ENCODE measurements around the gene SLC35F3. TPM values are rescaled to one million over a fixed set of nuclear protein-coding genes. Genes with fewer than 3 reads are reported as not detected.

SLC35F3 gene
- total RNA-seq, 2 experiments from 2014 or later = 0.08 TPM; not detected in 1

- POLR2A ChIA-PET = interaction anchor here (2.6 kb wide), 1 partner anchor 58 kb away, joined by 15 read pairs; the partner anchor contains the start of gene COA6
- H3K27ac ChIP-seq (ENCODE audit: low read depth in 1 of 2, low read length in 2 of 2) = peak overlapping the region in 1 of 2 donors; percentile 93
- peaks cover 60% of the 10 kb centered on the region for H3K4me1 ChIP-seq (ENCODE audit: insufficient read depth, low read length)
- no peaks in the 10 kb centered on the region for H3K9me3 Mint-ChIP-seq
- DNase-seq = peak in 8 of 14 experiments; percentile 30 to 85 (median 42)
- ATAC-seq (ENCODE audit: poor library complexity) = peak; percentile 89
- no peaks in the 10 kb centered on the region for H3K27me3 ChIP-seq (ENCODE audit: control insufficient read depth in 1 of 2, insufficient read depth in 2 of 2, low read length in 2 of 2)
- intact Hi-C loops (cut with DNase I, micrococcal nuclease) = loop anchor here (1.0 to 10.0 kb wide), 2 partner anchors 11 to 1010 kb away; no protein-coding TSS in a partner anchor
- H3K4me3 ChIP-seq (ENCODE audit: low read length) = no peak overlapping the region
- no peaks in the 10 kb centered on the region for H3K36me3 Mint-ChIP-seq (ENCODE audit: low read depth)
- CTCF ChIA-PET = interaction anchor here (1.0 to 9.2 kb wide), 2 partner anchors 8 to 9 kb away, joined by 4 to 156 read pairs; no protein-coding TSS in a partner anchor
- H3K4me3 Mint-ChIP-seq = peak overlapping the region; percentile 5
- no peaks in the 10 kb centered on the region for H3K9me3 ChIP-seq (ENCODE audit: control insufficient read depth in 1 of 2, insufficient read depth in 1 of 2, low read length in 2 of 2)
- H3K4me1 Mint-ChIP-seq (ENCODE audit: low read depth) = peaks cover 40% of the 10 kb centered on the region
- TF ChIP-seq, protein P1, sequence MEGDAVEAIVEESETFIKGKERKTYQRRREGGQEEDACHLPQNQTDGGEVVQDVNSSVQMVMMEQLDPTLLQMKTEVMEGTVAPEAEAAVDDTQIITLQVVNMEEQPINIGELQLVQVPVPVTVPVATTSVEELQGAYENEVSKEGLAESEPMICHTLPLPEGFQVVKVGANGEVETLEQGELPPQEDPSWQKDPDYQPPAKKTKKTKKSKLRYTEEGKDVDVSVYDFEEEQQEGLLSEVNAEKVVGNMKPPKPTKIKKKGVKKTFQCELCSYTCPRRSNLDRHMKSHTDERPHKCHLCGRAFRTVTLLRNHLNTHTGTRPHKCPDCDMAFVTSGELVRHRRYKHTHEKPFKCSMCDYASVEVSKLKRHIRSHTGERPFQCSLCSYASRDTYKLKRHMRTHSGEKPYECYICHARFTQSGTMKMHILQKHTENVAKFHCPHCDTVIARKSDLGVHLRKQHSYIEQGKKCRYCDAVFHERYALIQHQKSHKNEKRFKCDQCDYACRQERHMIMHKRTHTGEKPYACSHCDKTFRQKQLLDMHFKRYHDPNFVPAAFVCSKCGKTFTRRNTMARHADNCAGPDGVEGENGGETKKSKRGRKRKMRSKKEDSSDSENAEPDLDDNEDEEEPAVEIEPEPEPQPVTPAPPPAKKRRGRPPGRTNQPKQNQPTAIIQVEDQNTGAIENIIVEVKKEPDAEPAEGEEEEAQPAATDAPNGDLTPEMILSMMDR (IDR thresholded peaks at IDR 0.05) = no peak
- H3K27me3 Mint-ChIP-seq = no peaks in the 10 kb centered on the region
- peak overlapping the region; percentile 92 for H3K27ac Mint-ChIP-seq
- H3K36me3 ChIP-seq (ENCODE audit: insufficient read depth, low read length) = no peaks in the 10 kb centered on the region
Measured at GRCh38 chr1:234315091-234315541, 410.6 kb downstream of the SLC35F3 start.

GRCh38 chr1:234315588-234315987 lies 411.1 kb downstream of the SLC35F3 start:
- H3K9me3 ChIP-seq (ENCODE audit: control insufficient read depth in 1 of 2, insufficient read depth in 1 of 2, low read length in 2 of 2) = no peaks in the 10 kb centered on the region
- no peaks in the 10 kb centered on the region for H3K36me3 ChIP-seq (ENCODE audit: insufficient read depth, low read length)
- Mint-ChIP-seq H3K4me3 (no peak overlapping the region), H3K9me3 (no peaks in the 10 kb centered on the region), H3K4me1 (ENCODE audit: low read depth) (peaks cover 37% of the 10 kb centered on the region), H3K27ac (peak overlapping the region; percentile 92), H3K27me3 (no peaks in the 10 kb centered on the region), H3K36me3 (ENCODE audit: low read depth) (no peaks in the 10 kb centered on the region)
- TF ChIP-seq, protein P1 (IDR thresholded peaks at IDR 0.05) = no peak
- DNase-seq = no peak
- ATAC-seq (ENCODE audit: poor library complexity) = no peak
- no peak overlapping the region for H3K4me3 ChIP-seq (ENCODE audit: low read length)
- peak overlapping the region in 1 of 2 donors; percentile 93 for H3K27ac ChIP-seq (ENCODE audit: low read depth in 1 of 2, low read length in 2 of 2)
- CTCF ChIA-PET = interaction anchor here (1.0 to 9.2 kb wide), 2 partner anchors 8 kb away, joined by 4 to 156 read pairs; no protein-coding TSS in a partner anchor
- POLR2A ChIA-PET = interaction anchor here (0.7 to 2.6 kb wide), 2 partner anchors 10 to 57 kb away, joined by 3 to 15 read pairs; partner anchors contain the start of gene COA6
- H3K27me3 ChIP-seq (ENCODE audit: control insufficient read depth in 1 of 2, insufficient read depth in 2 of 2, low read length in 2 of 2) = no peaks in the 10 kb centered on the region
- H3K4me1 ChIP-seq (ENCODE audit: insufficient read depth, low read length) = peaks cover 55% of the 10 kb centered on the region
- intact Hi-C loops (cut with DNase I, micrococcal nuclease) = loop anchor here (1.0 to 10.0 kb wide), 2 partner anchors 11 to 1011 kb away; no protein-coding TSS in a partner anchor

- CTCF ChIA-PET = interaction anchor here (1.0 to 9.2 kb wide), 2 partner anchors 7 to 104 kb away, joined by 3 to 156 read pairs; no protein-coding TSS in a partner anchor
- peak overlapping the region; percentile 92 for H3K27ac Mint-ChIP-seq
Measured at GRCh38 chr1:234316486-234316885, 412.0 kb downstream of the SLC35F3 start.

More at GRCh38 chr1:234316486-234316885, 412.0 kb downstream of the SLC35F3 start:
- Mint-ChIP-seq H3K27me3 (no peaks in the 10 kb centered on the region), H3K4me1 (ENCODE audit: low read depth) (peaks cover 42% of the 10 kb centered on the region), H3K36me3 (ENCODE audit: low read depth) (no peaks in the 10 kb centered on the region), H3K4me3 (no peak overlapping the region), H3K9me3 (no peaks in the 10 kb centered on the region)
- no peak for DNase-seq
- Histone ChIP-seq H3K9me3 (ENCODE audit: control insufficient read depth in 1 of 2, insufficient read depth in 1 of 2, low read length in 2 of 2) (no peaks in the 10 kb centered on the region), H3K27me3 (ENCODE audit: control insufficient read depth in 1 of 2, insufficient read depth in 2 of 2, low read length in 2 of 2) (no peaks in the 10 kb centered on the region), H3K4me1 (ENCODE audit: insufficient read depth, low read length) (peaks cover 61% of the 10 kb centered on the region), H3K27ac (ENCODE audit: low read depth in 1 of 2, low read length in 2 of 2) (peak overlapping the region in 1 of 2 donors; percentile 93), H3K36me3 (ENCODE audit: insufficient read depth, low read length) (no peaks in the 10 kb centered on the region), H3K4me3 (ENCODE audit: low read length) (no peak overlapping the region)
- POLR2A ChIA-PET = interaction anchor here (2.6 kb wide), 1 partner anchor 57 kb away, joined by 15 read pairs; the partner anchor contains the start of gene COA6
- TF ChIP-seq, protein P1 (IDR thresholded peaks at IDR 0.05) = no peak
- intact Hi-C loops (cut with DNase I, micrococcal nuclease) = loop anchor here in 1 of 2 experiments (10.0 kb wide), 1 partner anchor 1012 kb away; no protein-coding TSS in a partner anchor
- no peak for ATAC-seq (ENCODE audit: poor library complexity)

Measured in CD4-positive, alpha-beta T cell (primary cell).